Measurements from ENCODE around the gene ANKRD33. TPM values are rescaled to one million over a fixed set of nuclear protein-coding genes. Genes with fewer than 3 reads are reported as not detected.

ANKRD33 gene
- total RNA-seq, 1 experiment from 2014 or later, result not detected

GRCh38 chr12:51864833-51865670, 22.9 kb upstream of the ANKRD33 start:
- Mint-ChIP-seq H3K27me3 (ENCODE audit: insufficient read depth, unreplicated experiment) (no peaks in the 10 kb centered on the region), H3K36me3 (ENCODE audit: insufficient read depth, unreplicated experiment) (peaks cover 9% of the 10 kb centered on the region), H3K9me3 (ENCODE audit: unreplicated experiment) (no peaks in the 10 kb centered on the region), H3K27ac (ENCODE audit: unreplicated experiment) (peak overlapping the region; percentile 16), H3K4me3 (ENCODE audit: unreplicated experiment) (peak overlapping the region; percentile 68), H3K4me1 (ENCODE audit: low read depth, unreplicated experiment) (peaks cover 26% of the 10 kb centered on the region)
- Histone ChIP-seq H3K4me1 (peaks cover 42% of the 10 kb centered on the region), H3K4me3 (ENCODE audit: low read depth, low read length) (peak overlapping the region; percentile 50), H3K9me3 (no peaks in the 10 kb centered on the region), H3K36me3 (ENCODE audit: control insufficient read depth, insufficient read depth, low read length) (no peaks in the 10 kb centered on the region), H3K27me3 (replicated peaks; ENCODE audit: control insufficient read depth, insufficient read depth, low read length) (no peaks in the 10 kb centered on the region)
- BruUV-seq (replicated peaks), result no TSS peak
- CTCF ChIA-PET, result interaction anchor here (0.9 to 2.9 kb wide), 6 partner anchors 10 to 160 kb away, joined by 3 to 21 read pairs (median 14); no protein-coding TSS in a partner anchor
- no peak for DNase-seq
- POLR2A ChIA-PET, result interaction anchor here (0.5 to 1.0 kb wide), 2 partner anchors 17 to 1075 kb away, joined by 3 to 4 read pairs; partner anchors contain the start of gene FIGNL2
- no peak for TF ChIP-seq CTCF (IDR thresholded peaks at IDR 0.05; ENCODE audit: insufficient read depth in 1 of 2, low read depth in 1 of 2, low read length in 1 of 2, severe bottlenecking in 1 of 2, unreplicated experiment in 1 of 2)
- intact Hi-C loops (cut with micrococcal nuclease; ENCODE audit: unreplicated experiment), result loop anchor here (1.0 to 5.0 kb wide), 2 partner anchors 17 to 443 kb away; partner anchors contain the start of genes FIGNL2 and SLC4A8

GRCh38 chr12:51865757-51866270, 22.1 kb upstream of the ANKRD33 start:
- peaks cover 42% of the 10 kb centered on the region for H3K4me1 ChIP-seq
- Mint-ChIP-seq H3K4me1 (ENCODE audit: low read depth, unreplicated experiment) (peaks cover 29% of the 10 kb centered on the region), H3K4me3 (ENCODE audit: unreplicated experiment) (no peak overlapping the region), H3K27ac (ENCODE audit: unreplicated experiment) (no peak overlapping the region), H3K36me3 (ENCODE audit: insufficient read depth, unreplicated experiment) (peaks cover 9% of the 10 kb centered on the region), H3K27me3 (ENCODE audit: insufficient read depth, unreplicated experiment) (no peaks in the 10 kb centered on the region), H3K9me3 (ENCODE audit: unreplicated experiment) (no peaks in the 10 kb centered on the region)
- no peaks in the 10 kb centered on the region for H3K27me3 ChIP-seq (replicated peaks; ENCODE audit: control insufficient read depth, insufficient read depth, low read length)
- H3K36me3 ChIP-seq (ENCODE audit: control insufficient read depth, insufficient read depth, low read length), result no peaks in the 10 kb centered on the region
- BruUV-seq (replicated peaks), result no TSS peak
- intact Hi-C loops (cut with micrococcal nuclease; ENCODE audit: unreplicated experiment), result loop anchor here (5.0 kb wide), 1 partner anchor 444 kb away; the partner anchor contains the start of gene SLC4A8
- ChIA-PET POLR2A (no interaction called here), CTCF (interaction anchor here (0.9 kb wide), 1 partner anchor 13 kb away, joined by 3 read pairs; no protein-coding TSS in a partner anchor)
- no peak for TF ChIP-seq CTCF (IDR thresholded peaks at IDR 0.05; ENCODE audit: insufficient read depth in 1 of 2, low read depth in 1 of 2, low read length in 1 of 2, severe bottlenecking in 1 of 2, unreplicated experiment in 1 of 2)
- no peak overlapping the region for H3K4me3 ChIP-seq (ENCODE audit: low read depth, low read length)
- no peaks in the 10 kb centered on the region for H3K9me3 ChIP-seq
- no peak for DNase-seq

- Mint-ChIP-seq H3K9me3 (ENCODE audit: unreplicated experiment) (no peaks in the 10 kb centered on the region), H3K36me3 (ENCODE audit: insufficient read depth, unreplicated experiment) (peaks cover 9% of the 10 kb centered on the region), H3K27me3 (ENCODE audit: insufficient read depth, unreplicated experiment) (no peaks in the 10 kb centered on the region), H3K4me1 (ENCODE audit: low read depth, unreplicated experiment) (peaks cover 29% of the 10 kb centered on the region), H3K4me3 (ENCODE audit: unreplicated experiment) (no peak overlapping the region), H3K27ac (ENCODE audit: unreplicated experiment) (no peak overlapping the region)
- ChIA-PET CTCF (interaction anchor here (0.7 to 1.4 kb wide), 4 partner anchors 9 to 251 kb away, joined by 3 to 5 read pairs (median 4); no protein-coding TSS in a partner anchor), POLR2A (no interaction called here)
- no peaks in the 10 kb centered on the region for H3K36me3 ChIP-seq (ENCODE audit: control insufficient read depth, insufficient read depth, low read length)
- intact Hi-C loops (cut with micrococcal nuclease; ENCODE audit: unreplicated experiment), result loop anchor here (5.0 kb wide), 1 partner anchor 444 kb away; the partner anchor contains the start of gene SLC4A8
- no peak for TF ChIP-seq CTCF (IDR thresholded peaks at IDR 0.05; ENCODE audit: insufficient read depth in 1 of 2, low read depth in 1 of 2, low read length in 1 of 2, severe bottlenecking in 1 of 2, unreplicated experiment in 1 of 2)
- no peaks in the 10 kb centered on the region for H3K27me3 ChIP-seq (replicated peaks; ENCODE audit: control insufficient read depth, insufficient read depth, low read length)
- no TSS peak for BruUV-seq (replicated peaks)
- H3K9me3 ChIP-seq, result no peaks in the 10 kb centered on the region
- H3K4me3 ChIP-seq (ENCODE audit: low read depth, low read length), result no peak overlapping the region
- H3K4me1 ChIP-seq, result peaks cover 42% of the 10 kb centered on the region
- no peak for DNase-seq
Measured at GRCh38 chr12:51866324-51866723, 21.6 kb upstream of the ANKRD33 start.

Measured in Caco-2 (cell line).